IMR-90 (cell line): ENCODE measurements around the gene MYCBPAP. TPM values are rescaled to one million over a fixed set of nuclear protein-coding genes. Genes with fewer than 3 reads are reported as not detected.

Source experiments
- ATAC-seq: fragments of 200-7000 bp; cut with Tn5 transposase; 2 replicates; pipeline ENCODE4 v1.9.1; 2020; ENCODE audit warnings: low read depth, mild to moderate bottlenecking, moderate library complexity
- BruUV-seq: library from RNA; stranded (reverse); fragments of 400-500 nt; replicated peaks from 2 replicates; lab custom pipeline; 2021; lab: Mats Ljungman, UMichigan
- CTCF ChIA-PET: fragments of 300-600 bp; formaldehyde crosslinking; extraction: SDS; loops from one replicate; lab custom pipeline; 2021; ENCODE audit warnings: antibody characterized with exemption; lab: Yijun Ruan, JAX
- POLR2A ChIA-PET: fragments of 300-600 bp; sonication (Branson Sonifier 250); formaldehyde crosslinking; loops from one replicate; lab custom pipeline; 2022; ENCODE audit warnings: antibody characterized with exemption; ENCODE audit not compliant: unreplicated experiment; lab: Charles Lee
- DNase-seq: peaks from one replicate; pipeline ENCODE4 v3.0.0; 2013
- H2AFZ ChIP-seq: replicated peaks from 2 replicates; pipeline ENCODE3; 2013; ENCODE audit warnings: low read length, mild to moderate bottlenecking; ENCODE audit not compliant: poor library complexity
- H2AK5ac ChIP-seq: 2 replicates; pipeline ENCODE4 v1.6.1; 2013; ENCODE audit warnings: low read depth, low read length, inconsistent platforms
- H2AK9ac ChIP-seq: replicated peaks from 2 replicates; pipeline ENCODE3; 2013; ENCODE audit warnings: mild to moderate bottlenecking, low read depth, low read length, moderate library complexity; ENCODE audit not compliant: poor library complexity
- H2BK120ac ChIP-seq: 2 replicates; pipeline ENCODE4 v1.6.1; 2013; ENCODE audit warnings: low read depth, low read length, inconsistent platforms
- H2BK15ac ChIP-seq: 3 replicates; pipeline ENCODE4 v1.6.1; 2013; ENCODE audit warnings: low read depth, low read length, inconsistent platforms
- H2BK20ac ChIP-seq: 2 replicates; pipeline ENCODE4 v1.6.1; 2013; ENCODE audit warnings: low read depth, mild to moderate bottlenecking, inconsistent platforms, low read length, moderate library complexity
- H2BK5ac ChIP-seq: 2 replicates; pipeline ENCODE4 v1.6.1; 2013; ENCODE audit warnings: mild to moderate bottlenecking, low read depth, low read length, inconsistent platforms; ENCODE audit not compliant: poor library complexity, severe bottlenecking
- H3K14ac ChIP-seq: replicated peaks from 2 replicates; pipeline ENCODE4 v1.6.1; 2013; ENCODE audit warnings: low read depth, low read length, inconsistent platforms
- H3K18ac ChIP-seq: 2 replicates; pipeline ENCODE4 v1.6.1; 2013; ENCODE audit warnings: low read depth, low read length, control low read depth
- H3K23ac ChIP-seq: 2 replicates; pipeline ENCODE4 v1.6.1; 2013; ENCODE audit warnings: low read depth, low read length, inconsistent platforms
- H3K27ac ChIP-seq: 2 replicates; pipeline ENCODE4 v1.5.1; 2013; ENCODE audit warnings: mild to moderate bottlenecking, control low read depth, low read length; ENCODE audit not compliant: insufficient read depth
- H3K27me3 ChIP-seq: 2 replicates; pipeline ENCODE4 v1.6.1; 2013; ENCODE audit warnings: low read length; ENCODE audit not compliant: control insufficient read depth, insufficient read depth
- H3K36me3 ChIP-seq: 2 replicates; pipeline ENCODE4 v1.6.1; 2013; ENCODE audit warnings: low read length, mixed read lengths; ENCODE audit not compliant: control insufficient read depth, insufficient read depth
- H3K4ac ChIP-seq: 2 replicates; pipeline ENCODE4 v1.6.1; 2013; ENCODE audit warnings: low read depth, low read length, inconsistent platforms
- H3K4me1 ChIP-seq: 2 replicates; pipeline ENCODE4 v1.6.1; 2013; ENCODE audit warnings: low read length, mixed read lengths; ENCODE audit not compliant: control insufficient read depth, insufficient read depth
- H3K4me2 ChIP-seq: 2 replicates; pipeline ENCODE4 v1.6.1; 2013; ENCODE audit warnings: low read depth, mild to moderate bottlenecking, control low read depth, low read length, moderate library complexity
- H3K4me3 ChIP-seq: 2 replicates; pipeline ENCODE4 v1.5.1; 2013; ENCODE audit warnings: low read depth, mild to moderate bottlenecking, control low read depth, low read length, moderate library complexity; ENCODE audit not compliant: insufficient read depth
- H3K56ac ChIP-seq: 2 replicates; pipeline ENCODE4 v1.6.1; 2013; ENCODE audit warnings: low read length, inconsistent platforms; ENCODE audit not compliant: insufficient read depth; ENCODE audit errors: extremely low read depth
- H3K79me1 ChIP-seq, 2 experiments: 2 replicates each; pipeline ENCODE4 v1.6.1; 2013; ENCODE audit warnings: low read length in 2 of 2, inconsistent platforms in 1 of 2, low read depth in 1 of 2
- H3K9ac ChIP-seq: 2 replicates; pipeline ENCODE4 v1.6.1; 2013; ENCODE audit warnings: low read depth, low read length, control low read depth
- H3K9me1 ChIP-seq: 2 replicates; pipeline ENCODE4 v1.6.1; 2013; ENCODE audit warnings: low read length, inconsistent platforms; ENCODE audit not compliant: insufficient read depth
- H3K9me3 ChIP-seq: 2 replicates; pipeline ENCODE4 v1.6.1; 2013; ENCODE audit warnings: low read length; ENCODE audit not compliant: control insufficient read depth, insufficient read depth
- H4K20me1 ChIP-seq: 2 replicates; pipeline ENCODE4 v1.6.1; 2013; ENCODE audit warnings: low read length, inconsistent platforms; ENCODE audit not compliant: insufficient read depth
- H4K5ac ChIP-seq: 2 replicates; pipeline ENCODE4 v1.6.1; 2013; ENCODE audit warnings: mild to moderate bottlenecking, low read depth, low read length, control low read depth
- H4K8ac ChIP-seq, 2 experiments: 2 replicates each; pipeline ENCODE4 v1.6.1; 2013; ENCODE audit warnings: low read depth in 2 of 2, low read length in 2 of 2, control low read depth in 1 of 2, inconsistent platforms in 1 of 2
- H4K91ac ChIP-seq: 2 replicates; pipeline ENCODE4 v1.6.1; 2013; ENCODE audit warnings: low read depth, low read length, inconsistent platforms; ENCODE audit not compliant: insufficient read depth
- MAFK ChIP-seq: IDR thresholded peaks from 2 replicates; pipeline ENCODE4 v1.6.1; 2012; ENCODE audit warnings: low read depth, low read length, improper control_type of control experiment
- MAZ ChIP-seq: IDR thresholded peaks from 2 replicates; pipeline ENCODE4 v1.6.1; 2012; ENCODE audit warnings: low read depth, mild to moderate bottlenecking, low read length, improper control_type of control experiment, moderate library complexity, borderline replicate concordance
- MXI1 ChIP-seq: IDR thresholded peaks from 2 replicates; pipeline ENCODE4 v1.6.1; 2012; ENCODE audit warnings: low read depth, mild to moderate bottlenecking, low read length, moderate library complexity, borderline replicate concordance
- POLR2A ChIP-seq: IDR thresholded peaks from 2 replicates; pipeline ENCODE4 v1.6.1; 2012; ENCODE audit warnings: mild to moderate bottlenecking, low read depth, low read length
- RAD21 ChIP-seq: IDR thresholded peaks from 2 replicates; pipeline ENCODE4 v1.6.1; 2012; ENCODE audit warnings: low read length, improper control_type of control experiment
- RCOR1 ChIP-seq: IDR thresholded peaks from 2 replicates; pipeline ENCODE4 v1.6.1; 2012; ENCODE audit warnings: mild to moderate bottlenecking, low read length, improper control_type of control experiment; ENCODE audit not compliant: insufficient replicate concordance
- SMC3 ChIP-seq: fragments of 150-350 bp; IDR thresholded peaks from 2 replicates; pipeline ENCODE4 v1.6.1; 2016; ENCODE audit warnings: low read depth, mild to moderate bottlenecking, antibody characterized with exemption, low read length, moderate library complexity
- USF2 ChIP-seq: fragments of 150-350 bp; IDR thresholded peaks from 2 replicates; pipeline ENCODE4 v1.6.1; 2017; ENCODE audit warnings: mild to moderate bottlenecking, antibody characterized with exemption, low read length, low read depth
- WGBS, 2 experiments: methylation state at CpG; one replicate each; pipeline versions ENCODE4 v1.1.5 to v1.1.7; 2013; ENCODE audit warnings: missing lambda C conversion rate in 2 of 2; ENCODE audit not compliant: insufficient read length in 1 of 2; ENCODE audit errors: extremely low coverage in 2 of 2; 5-methylcytosine and 5-hydroxymethylcytosine counted together
- dilution Hi-C: fragments of 300-500 bp; cut with HindIII; formaldehyde crosslinking; loops from one replicate; pipeline ENCODE4 v1.14.3; 2018; ENCODE audit warnings: low sequenced_read_pairs; ENCODE audit not compliant: unreplicated experiment
- in situ Hi-C: fragments of 300-500 bp; cut with MboI; formaldehyde crosslinking; loops from 3 replicates; pipeline ENCODE4 v1.14.3; 2019; ENCODE audit warnings: low sequenced_read_pairs, inconsistent platforms, mixed read lengths
- intact Hi-C: fragments of 100-400 bp; cut with micrococcal nuclease; formaldehyde crosslinking; loops from 2 replicates; pipeline ENCODE4 v1.10.0; 2022
- polyA plus RNA-seq, 3 experiments: library from polyadenylated mRNA; depleted of rRNA; stranded (reverse); fragments of >200 nt; gene quantifications; 2 replicates each; pipeline ENCODE4 v1.2.3, GENCODE V29; 2012; ENCODE audit warnings: low replicate concordance in 1 of 3
- total RNA-seq: library from RNA; depleted of rRNA; stranded (reverse); fragments of >200 nt; gene quantifications from 2 replicates; pipeline ENCODE4 v1.2.3, GENCODE V29; 2012
- TF ChIP-seq, protein P1 (sequence below): fragments of 150-350 bp; IDR thresholded peaks from 2 replicates; pipeline ENCODE4 v1.6.1; 2016; ENCODE audit warnings: low read depth, mild to moderate bottlenecking, low read length, moderate library complexity, borderline replicate concordance

MYCBPAP gene
- total and polyA plus RNA-seq, 2 of the 4 experiments (the other 2 are of a cell fraction), result 0.17 to 0.18 TPM

- Histone ChIP-seq H3K4ac (no peak overlapping the region), H3K56ac (no peak overlapping the region), H2BK5ac (no peak overlapping the region), H3K23ac (no peak overlapping the region), H2AFZ (peak overlapping the region; percentile 81), H3K18ac (no peak overlapping the region), H2BK120ac (no peak overlapping the region), H3K9me3 (no peaks in the 10 kb centered on the region), H3K4me3 (peak overlapping the region; percentile 18), H2AK5ac (no peak overlapping the region), H3K27ac (no peak overlapping the region), H4K5ac (no peak overlapping the region), H4K8ac (no peak overlapping the region), H4K20me1 (peaks cover 3% of the 10 kb centered on the region; the same call in 1 of the 2 replicates), H2AK9ac (peak overlapping the region; percentile 7), H3K79me1 (no peaks in the 10 kb centered on the region), H3K27me3 (peaks cover 65% of the 10 kb centered on the region), H4K91ac (no peak overlapping the region), H3K36me3 (peaks cover 9% of the 10 kb centered on the region; the same call in 1 of the 2 replicates), H3K14ac (no peak overlapping the region), H2BK20ac (no peak overlapping the region), H3K4me2 (peak overlapping the region; percentile 68; the same call in 1 of the 2 replicates), H2BK15ac (no peak overlapping the region), H3K9me1 (0 out of 2 replicates have a peak, but pooled peaks cover 5% of the 10 kb centered on the region), H3K4me1 (peaks cover 8% of the 10 kb centered on the region; the same call in 1 of the 2 replicates), H3K9ac (no peak overlapping the region)
- dilution Hi-C loops (no loop called here), in situ Hi-C loops (no loop called here), intact Hi-C loops (no loop called here)
- ChIA-PET CTCF (interaction anchor here (1.0 to 2.0 kb wide), 4 partner anchors 9 to 135 kb away, joined by 3 to 6 read pairs (median 6); no protein-coding TSS in a partner anchor), POLR2A (interaction anchor here (0.6 kb wide), 2 partner anchors 67 to 73 kb away, joined by 3 read pairs; no protein-coding TSS in a partner anchor)
- WGBS, 2 experiments, result 5% methylated on average over 7 of the region's 27 CpGs; no CpG with 5 or more reads in 1 of the 2 experiments
- TF ChIP-seq RAD21 (no peak), MAFK (no peak), POLR2A (no peak), MXI1 (no peak), RCOR1 (no peak), MAZ (no peak), USF2 (no peak), SMC3 (no peak)
- TF ChIP-seq, protein P1, sequence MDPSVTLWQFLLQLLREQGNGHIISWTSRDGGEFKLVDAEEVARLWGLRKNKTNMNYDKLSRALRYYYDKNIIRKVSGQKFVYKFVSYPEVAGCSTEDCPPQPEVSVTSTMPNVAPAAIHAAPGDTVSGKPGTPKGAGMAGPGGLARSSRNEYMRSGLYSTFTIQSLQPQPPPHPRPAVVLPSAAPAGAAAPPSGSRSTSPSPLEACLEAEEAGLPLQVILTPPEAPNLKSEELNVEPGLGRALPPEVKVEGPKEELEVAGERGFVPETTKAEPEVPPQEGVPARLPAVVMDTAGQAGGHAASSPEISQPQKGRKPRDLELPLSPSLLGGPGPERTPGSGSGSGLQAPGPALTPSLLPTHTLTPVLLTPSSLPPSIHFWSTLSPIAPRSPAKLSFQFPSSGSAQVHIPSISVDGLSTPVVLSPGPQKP, result no peak
- peak; percentile 5 for DNase-seq
- peak; percentile 24 for ATAC-seq
- BruUV-seq, result no TSS peak
Observed at GRCh38 chr17:50559674-50560184, 51.5 kb downstream of the MYCBPAP start.
